ENCODE measurements around the gene TTC34. TPM values are rescaled to one million over a fixed set of nuclear protein-coding genes. Genes with fewer than 3 reads are reported as not detected.

Gene TTC34
- total and polyA plus RNA-seq, 10 of the 15 experiments (the other 5 are each of a cell fraction or from before 2014, with no cell fraction given), result 0.03 to 0.49 (median 0.05) TPM; not detected in 2

GRCh38 chr1:2789164-2789985 is 12.1 kb downstream of the TTC34 start:
- no TSS peak for BruUV-seq (replicated peaks)
- Histone ChIP-seq H4K20me1 (ENCODE audit: control insufficient read depth, insufficient read depth) (no peaks in the 10 kb centered on the region), H3K27ac (ENCODE audit: control insufficient read depth, insufficient read depth) (no peak overlapping the region), H2AFZ (ENCODE audit: control insufficient read depth, low read depth, low read length) (no peak overlapping the region), H3K4me1 (ENCODE audit: control insufficient read depth, insufficient read depth, low read length) (no peaks in the 10 kb centered on the region), H3K4me2 (ENCODE audit: control insufficient read depth, insufficient read depth) (no peak overlapping the region), H3K27me3 (replicated peaks in 1 of 2; ENCODE audit: control insufficient read depth in 2 of 2, insufficient read depth in 2 of 2, low read length in 1 of 2) (no peaks in the 10 kb centered on the region), H3K79me2 (ENCODE audit: control insufficient read depth, insufficient read depth, low read length) (no peaks in the 10 kb centered on the region), H3K9me3 (replicated peaks; ENCODE audit: control insufficient read depth, insufficient read depth, low read length) (peaks cover 1% of the 10 kb centered on the region; the same call in 2 of the 3 replicates), H3K36me3 (ENCODE audit: control insufficient read depth in 2 of 2, insufficient read depth in 2 of 2, low read length in 1 of 2) (no peaks in the 10 kb centered on the region), H3K9ac (ENCODE audit: control insufficient read depth, insufficient read depth, low read length) (no peak overlapping the region), H3K4me3 (no peak overlapping the region)
- intact Hi-C loops (cut with micrococcal nuclease; ENCODE audit: unreplicated experiment) (no loop called here), in situ Hi-C loops (cut with MboI) (loop anchor here (25.0 kb wide), 1 partner anchor 827 kb away; no protein-coding TSS in a partner anchor)
- TF ChIP-seq PAX5 (IDR thresholded peaks at IDR 0.05; ENCODE audit: borderline replicate concordance, low read depth, low read length) (no peak), TCF3 (IDR thresholded peaks at IDR 0.05; ENCODE audit: borderline replicate concordance, insufficient read depth, low read depth, low read length) (no peak), SUPT20H (IDR thresholded peaks at IDR 0.05; ENCODE audit: borderline replicate concordance, control insufficient read depth, low read depth, low read length) (no peak)
- SMC1A ChIA-PET (ENCODE audit: uncharacterized antibody, unreplicated experiment), result interaction anchor here (1.0 kb wide), 1 partner anchor 373 kb away, joined by 3 read pairs; no protein-coding TSS in a partner anchor
- CTCF ChIA-PET, result no interaction called here
- ATAC-seq (no peak), DNase-seq (ENCODE audit: low read depth, low spot score) (no peak), FAIRE-seq (no peak)
- 68% methylated on average over 71 of the region's 79 CpGs for WGBS (ENCODE audit: insufficient coverage, insufficient replicate concordance, low lambda C conversion rate, missing lambda C conversion rate)
- POLR2A ChIA-PET, result no interaction called here
- RAD21 ChIA-PET (ENCODE audit: unreplicated experiment), result no interaction called here

GRCh38 chr1:2788506-2789163 is 12.9 kb downstream of the TTC34 start:
- ATAC-seq, result no peak
- H3K79me2 ChIP-seq (ENCODE audit: control insufficient read depth, insufficient read depth, low read length), result no peaks in the 10 kb centered on the region
- WGBS (ENCODE audit: insufficient coverage, insufficient replicate concordance, low lambda C conversion rate, missing lambda C conversion rate), result 39% methylated on average over 19 of the region's 19 CpGs
- H3K4me3 ChIP-seq, result no peak overlapping the region
- no peaks in the 10 kb centered on the region for H3K4me1 ChIP-seq (ENCODE audit: control insufficient read depth, insufficient read depth, low read length)
- no peak overlapping the region for H3K27ac ChIP-seq (ENCODE audit: control insufficient read depth, insufficient read depth)
- intact Hi-C loops (cut with micrococcal nuclease; ENCODE audit: unreplicated experiment) (no loop called here), in situ Hi-C loops (cut with MboI) (loop anchor here (25.0 kb wide), 1 partner anchor 826 kb away; no protein-coding TSS in a partner anchor)
- FAIRE-seq, result no peak
- H2AFZ ChIP-seq (ENCODE audit: control insufficient read depth, low read depth, low read length), result no peak overlapping the region
- no peak overlapping the region for H3K4me2 ChIP-seq (ENCODE audit: control insufficient read depth, insufficient read depth)
- H3K36me3 ChIP-seq (ENCODE audit: control insufficient read depth in 2 of 2, insufficient read depth in 2 of 2, low read length in 1 of 2), result no peaks in the 10 kb centered on the region
- no peak overlapping the region for H3K9ac ChIP-seq (ENCODE audit: control insufficient read depth, insufficient read depth, low read length)
- no peaks in the 10 kb centered on the region for H3K27me3 ChIP-seq (replicated peaks in 1 of 2; ENCODE audit: control insufficient read depth in 2 of 2, insufficient read depth in 2 of 2, low read length in 1 of 2)
- ChIA-PET RAD21 (ENCODE audit: unreplicated experiment) (no interaction called here), SMC1A (ENCODE audit: uncharacterized antibody, unreplicated experiment) (interaction anchor here (1.0 kb wide), 1 partner anchor 372 kb away, joined by 3 read pairs; no protein-coding TSS in a partner anchor), POLR2A (no interaction called here), CTCF (no interaction called here)
- BruUV-seq (replicated peaks), result no TSS peak
- peaks cover 1% of the 10 kb centered on the region; the same call in 2 of the 3 replicates for H3K9me3 ChIP-seq (replicated peaks; ENCODE audit: control insufficient read depth, insufficient read depth, low read length)
- H4K20me1 ChIP-seq (ENCODE audit: control insufficient read depth, insufficient read depth), result no peaks in the 10 kb centered on the region
- DNase-seq (ENCODE audit: low read depth, low spot score), result no peak
- no peak for TF ChIP-seq STAT1 (conservative IDR thresholded peaks at IDR 0.05)
- TF ChIP-seq TCF3 (IDR thresholded peaks at IDR 0.05; ENCODE audit: borderline replicate concordance, insufficient read depth, low read depth, low read length), result no peak
- no peak for TF ChIP-seq KLF5 (IDR thresholded peaks at IDR 0.05; ENCODE audit: partially characterized antibody)
- TF ChIP-seq FOXM1 (IDR thresholded peaks at IDR 0.05; ENCODE audit: low read depth, low read length), result no peak
- TF ChIP-seq NR2F1 (conservative IDR thresholded peaks at IDR 0.05), result no peak
- no peak for TF ChIP-seq NR2C2 (IDR thresholded peaks at IDR 0.05; ENCODE audit: borderline replicate concordance, control insufficient read depth, insufficient read length, low read depth)
- no peak for TF ChIP-seq CEBPB (IDR thresholded peaks at IDR 0.05; ENCODE audit: borderline replicate concordance in 1 of 2, low read depth in 2 of 2, low read length in 2 of 2)
- no peak for TF ChIP-seq HDAC2 (IDR thresholded peaks at IDR 0.05)
- TF ChIP-seq PKNOX1 (IDR thresholded peaks at IDR 0.05), result no peak
- TF ChIP-seq PAX8 (IDR thresholded peaks at IDR 0.05), result no peak
- TF ChIP-seq HDGF (IDR thresholded peaks at IDR 0.05), result no peak
- TF ChIP-seq IRF4 (IDR thresholded peaks at IDR 0.05; ENCODE audit: low read depth, low read length), result no peak
- no peak for TF ChIP-seq ZNF207 (IDR thresholded peaks at IDR 0.05; ENCODE audit: borderline replicate concordance)

Data from GM12878 (cell line).